NOMO-1 (cell line): ENCODE results near the gene CSNK1G2.

Source experiments
- DNase-seq, 2 experiments: peaks; one replicate each; lab custom pipeline; 2025; ENCODE audit not compliant: unreplicated experiment in 2 of 2; lab: John Stamatoyannopoulos, UW

Gene CSNK1G2

DNA sequence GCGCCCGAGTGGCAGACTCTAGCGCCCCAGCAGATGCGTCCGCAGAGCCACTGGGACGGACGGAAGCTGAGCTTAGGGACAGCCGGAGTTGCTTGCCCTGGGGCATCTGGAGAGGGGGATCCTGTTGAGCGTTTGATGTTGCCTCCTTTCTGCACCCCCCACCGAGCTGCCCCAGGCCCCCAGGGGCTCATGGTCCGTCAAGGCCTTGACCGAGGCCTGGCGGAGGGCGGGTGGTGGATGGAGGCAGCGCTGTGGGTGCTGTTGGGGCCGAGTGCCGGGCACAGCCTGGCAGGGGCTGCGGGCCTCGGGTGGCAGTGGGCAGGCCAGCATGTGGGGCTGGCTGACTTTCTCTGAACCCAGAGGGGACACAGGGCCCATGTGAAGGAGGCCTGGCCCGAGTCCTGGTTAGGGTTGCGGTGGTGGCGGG is 2.7 kb downstream of the CSNK1G2 start:
- no peak for DNase-seq

DNA sequence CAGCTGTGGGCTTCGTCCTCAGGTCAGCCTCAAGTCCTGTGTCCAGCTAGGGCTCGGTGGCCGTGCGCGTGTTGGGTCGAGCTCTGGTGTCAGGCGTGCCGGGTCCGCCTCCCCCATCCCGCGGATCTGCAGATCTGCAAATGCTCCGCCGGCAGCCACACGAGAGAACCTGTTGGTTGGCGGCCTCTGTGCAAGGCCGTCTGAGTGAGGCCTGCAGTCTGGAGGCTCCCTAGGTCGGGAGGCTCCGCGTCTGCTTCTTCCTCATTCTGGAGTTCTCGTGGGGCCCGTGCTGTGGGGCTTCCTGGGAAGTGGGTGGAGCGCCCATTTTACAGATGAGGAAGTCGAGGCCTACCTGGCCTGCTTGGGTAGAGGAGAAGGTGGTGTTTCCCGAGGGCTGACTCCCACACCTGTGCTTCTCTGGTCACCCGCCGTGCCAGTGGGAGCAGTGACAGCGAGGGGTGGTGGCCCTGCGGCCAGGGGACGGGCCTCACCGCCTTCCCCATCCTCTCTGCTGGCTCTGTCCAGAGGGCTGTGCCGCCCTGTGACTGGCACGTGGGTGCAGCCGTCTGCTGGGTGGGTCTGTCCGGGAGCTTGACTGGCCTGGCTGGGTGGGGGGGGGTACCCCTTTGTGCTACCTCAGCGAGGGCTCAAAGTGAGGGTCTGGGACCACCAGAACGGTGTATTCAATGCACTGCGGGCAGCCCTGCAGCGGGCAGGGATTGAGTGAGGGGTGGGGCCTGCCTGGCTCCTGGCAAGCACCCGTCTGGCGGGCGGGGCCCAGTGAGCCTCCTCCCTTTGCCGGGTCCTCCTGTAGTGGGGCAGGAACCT is 3.3 kb downstream of the CSNK1G2 start:
- peak in 1 of 2 experiments; percentile 17 for DNase-seq

DNA sequence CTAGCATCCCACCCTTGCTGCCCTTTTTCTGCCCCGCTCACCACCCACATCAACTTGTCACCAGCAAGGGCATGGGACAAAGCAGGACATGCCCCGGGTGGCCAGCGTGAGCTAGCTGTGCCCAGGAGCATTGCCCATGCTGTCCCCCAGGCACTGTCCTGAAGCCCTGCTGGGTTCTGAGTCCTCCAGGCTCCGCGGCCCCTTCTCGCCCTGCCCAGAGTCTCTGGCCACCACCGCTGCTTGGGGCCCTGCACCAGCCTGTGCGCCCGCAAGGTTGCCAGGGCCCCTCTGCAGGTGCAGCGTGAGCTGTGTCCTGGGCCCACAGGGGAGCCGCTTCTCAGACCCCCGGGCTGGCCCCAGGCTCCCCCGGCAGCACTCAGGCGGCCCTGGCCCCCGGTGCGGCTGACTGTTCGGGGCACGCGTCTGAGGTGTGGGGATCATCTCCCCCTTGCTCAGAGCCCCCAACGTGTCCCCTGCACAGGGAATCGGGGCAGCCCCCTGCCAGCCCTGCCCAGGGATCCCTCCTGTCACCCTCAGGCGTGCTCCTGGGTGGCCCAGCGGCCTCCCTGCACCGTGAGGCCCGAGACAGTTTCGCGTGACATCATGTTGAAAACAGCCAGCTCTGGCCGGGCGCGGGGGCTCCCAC is 4.1 kb downstream of the CSNK1G2 start:
- DNase-seq = no peak

DNA sequence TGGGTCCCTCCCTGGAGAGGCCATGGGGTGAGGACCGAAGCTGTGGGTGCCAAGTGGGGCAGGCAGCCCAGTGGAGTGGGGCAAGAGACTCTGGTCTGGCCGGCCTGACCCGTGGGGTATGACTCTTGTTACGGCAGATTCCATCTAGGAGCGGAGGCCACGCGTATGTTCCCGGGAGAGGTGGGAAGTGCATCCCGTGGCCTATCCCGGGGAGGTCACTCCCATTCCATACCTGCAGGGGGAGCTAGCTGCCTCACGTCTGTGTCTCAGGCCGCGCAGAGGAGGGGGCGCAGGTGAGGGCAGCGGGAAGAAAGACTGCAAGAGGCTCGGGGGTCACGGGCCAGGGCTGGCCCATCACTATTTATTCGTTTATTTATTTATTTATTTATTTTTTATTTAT is 4.9 kb downstream of the CSNK1G2 start:
- DNase-seq = no peak

DNA sequence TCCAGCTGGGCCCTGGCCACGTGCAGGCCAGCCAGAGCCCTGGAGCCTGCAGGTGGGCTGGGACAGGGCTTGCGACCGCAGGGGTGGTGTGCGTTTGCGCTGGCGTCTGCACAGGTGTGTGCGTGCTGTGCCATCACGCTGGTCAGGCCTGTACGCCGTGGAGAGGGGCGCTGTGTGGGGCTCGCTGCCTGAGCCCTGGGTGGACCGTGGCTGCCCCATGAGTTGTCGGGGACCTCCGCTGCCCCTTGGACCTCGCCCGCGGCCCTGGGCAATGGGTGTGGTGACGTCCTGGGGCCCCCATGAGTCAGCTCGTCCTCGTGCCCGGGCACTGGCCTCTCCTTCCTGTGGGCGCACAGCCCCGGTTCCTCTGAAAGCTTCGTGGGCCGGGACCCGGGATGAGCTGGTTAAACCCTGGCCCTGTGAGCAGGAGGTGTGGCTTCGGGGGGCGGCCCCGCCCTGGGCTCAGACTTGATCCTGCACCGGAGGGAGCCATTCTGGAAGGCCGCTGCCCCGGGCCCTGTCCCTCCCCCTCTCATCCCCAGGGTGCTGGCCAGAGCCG is 6.8 kb downstream of the CSNK1G2 start:
- DNase-seq = no peak

DNA sequence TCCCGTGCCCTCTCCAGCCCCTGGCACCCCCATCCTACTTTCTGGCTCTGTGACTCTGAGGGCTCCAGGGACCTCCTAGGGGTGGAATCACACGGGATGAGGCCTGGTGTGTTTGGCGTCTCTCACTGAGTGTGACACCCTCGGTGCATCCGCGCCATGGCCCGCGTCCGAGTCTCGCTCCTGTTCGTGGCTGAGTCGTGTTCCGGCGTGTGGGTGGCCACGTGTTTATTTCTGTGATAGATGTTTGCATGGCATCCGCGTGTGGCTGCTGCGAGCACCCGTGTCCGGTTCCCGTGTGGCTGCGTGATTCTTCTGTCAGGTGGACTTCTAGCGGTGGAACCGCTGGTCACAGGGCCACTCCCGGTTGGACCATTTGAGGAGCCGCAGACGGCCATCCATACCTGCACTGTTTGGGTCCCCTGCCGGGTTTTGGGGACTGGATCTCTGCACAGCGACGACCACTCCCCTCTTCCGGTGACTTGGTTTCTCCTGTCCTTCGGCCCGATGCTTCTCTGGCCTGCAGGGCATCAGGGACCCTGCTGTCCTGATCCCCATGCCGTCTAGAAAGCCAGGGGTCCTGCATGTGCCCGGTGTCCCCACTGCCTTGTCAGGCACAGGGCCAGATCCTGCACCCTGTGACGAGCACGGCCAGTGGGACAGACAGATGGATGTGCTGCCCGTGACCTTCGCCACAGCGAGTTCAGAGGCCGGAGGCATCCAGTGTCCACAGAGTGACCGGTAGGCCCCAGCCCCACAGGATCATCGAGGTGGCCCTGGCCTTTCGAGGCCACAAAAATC is 8.5 kb downstream of the CSNK1G2 start:
- no peak for DNase-seq

DNA sequence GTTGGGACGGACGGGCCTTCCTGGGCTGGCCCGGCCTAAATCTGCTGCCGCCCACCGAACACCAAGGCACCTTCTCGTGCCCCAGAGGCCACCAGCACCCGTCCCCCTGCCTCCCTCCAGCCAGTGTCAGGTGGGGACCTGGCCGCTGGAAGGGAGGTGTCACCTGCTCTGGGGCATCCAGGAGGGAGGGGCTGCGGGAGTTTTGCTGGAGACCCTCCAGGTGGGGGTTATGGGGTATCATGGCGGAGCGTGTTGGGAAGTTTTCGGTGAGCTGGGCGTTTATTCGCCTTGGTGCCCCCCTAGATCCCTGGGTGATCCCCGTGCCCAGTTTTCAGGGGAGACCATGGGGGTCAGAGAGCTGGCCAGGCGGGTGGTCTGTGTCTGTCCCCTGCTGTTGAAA is 9.7 kb downstream of the CSNK1G2 start:
- no peak for DNase-seq

DNA sequence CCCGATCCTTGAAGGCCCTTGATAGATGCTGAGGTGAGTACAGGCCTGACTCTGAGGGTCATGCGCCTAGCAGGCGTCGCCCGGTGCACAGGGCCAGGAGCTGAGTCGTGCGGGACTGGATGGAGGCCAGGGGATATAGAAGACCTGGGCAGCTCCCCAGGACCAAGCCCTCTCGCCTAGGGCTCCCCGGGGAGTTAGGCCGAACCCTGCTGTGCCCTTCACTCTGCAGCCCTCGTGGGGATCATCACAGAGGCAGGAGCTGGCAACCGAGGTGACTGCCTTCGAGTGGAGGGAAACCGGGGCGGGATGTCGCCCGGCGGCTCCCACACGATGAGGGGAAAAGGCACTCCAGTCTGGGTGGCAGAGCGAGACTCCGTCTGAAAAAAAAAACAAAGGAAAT is 11.7 kb downstream of the CSNK1G2 start:
- no peak for DNase-seq

DNA sequence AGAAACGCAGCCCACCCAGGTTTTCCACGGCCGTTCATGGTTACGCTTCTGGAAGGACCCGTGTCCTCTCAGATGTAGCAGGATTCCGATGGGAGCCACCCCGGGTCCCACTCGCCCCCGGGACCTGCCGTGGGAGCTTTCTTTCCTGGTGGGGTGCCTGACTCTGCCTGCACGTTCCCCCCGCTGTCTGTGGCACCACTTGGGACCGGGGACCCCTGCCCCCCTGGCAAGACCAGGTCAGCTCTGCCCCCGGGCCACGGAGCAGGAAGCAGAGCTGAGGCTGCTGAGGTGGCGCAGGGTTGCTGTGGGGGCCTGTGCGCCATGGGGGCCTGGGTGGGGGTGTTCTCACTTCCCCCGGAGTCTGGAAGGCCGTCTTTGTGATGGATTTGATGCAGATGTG is 12.1 kb downstream of the CSNK1G2 start:
- no peak for DNase-seq

DNA sequence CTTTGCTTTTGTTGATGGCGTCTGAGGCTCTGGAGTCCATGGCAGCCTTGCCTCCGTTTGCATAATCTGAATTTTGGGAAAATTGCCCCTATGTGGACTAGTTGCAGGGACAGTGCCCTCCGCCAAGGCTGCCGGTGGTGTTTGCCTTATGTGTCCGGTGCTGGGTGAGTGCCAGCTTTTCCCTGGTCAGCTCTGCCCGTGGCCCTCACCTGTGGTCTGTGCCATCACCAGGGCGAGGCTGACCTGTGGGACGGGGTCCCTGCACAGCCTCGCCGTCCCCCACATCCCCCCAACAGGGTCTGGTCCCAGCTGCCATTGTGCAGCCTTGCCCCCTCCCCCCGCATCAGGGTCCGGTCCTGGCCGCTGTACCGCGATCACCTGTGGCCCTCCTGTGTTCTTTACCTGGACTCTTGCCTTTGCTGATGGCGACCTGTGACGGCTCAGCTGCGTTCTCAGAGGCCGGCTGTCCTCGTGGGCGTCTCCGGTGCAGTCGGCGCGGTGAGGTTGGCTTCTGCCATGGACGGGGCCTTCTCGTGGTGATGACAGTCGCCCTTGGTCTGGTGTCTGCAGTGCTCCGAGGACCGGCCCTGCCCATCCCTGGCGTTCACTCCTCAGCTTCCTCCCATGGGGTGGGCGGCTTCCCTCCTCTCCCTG is 12.6 kb downstream of the CSNK1G2 start:
- no peak for DNase-seq

DNA sequence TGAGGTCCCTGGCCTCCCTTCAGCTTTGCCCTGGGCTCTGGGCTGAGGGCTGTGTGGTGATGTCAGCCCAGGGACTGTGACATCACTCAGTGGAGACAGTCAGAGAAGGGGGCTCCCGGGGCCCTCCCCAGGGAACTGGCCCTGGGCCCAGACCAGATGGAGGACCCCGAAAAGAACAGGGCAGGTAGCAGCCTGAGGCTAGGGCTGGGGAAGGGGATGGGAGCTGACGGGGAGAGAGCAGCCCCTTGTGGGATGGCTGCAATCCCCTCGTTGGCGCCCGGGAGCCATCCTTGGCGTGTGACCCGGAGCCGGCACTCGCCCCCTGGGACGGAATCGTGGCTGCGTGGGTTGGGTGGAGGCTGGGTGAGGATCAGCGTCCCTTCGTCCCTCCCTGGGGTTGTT is 13.6 kb downstream of the CSNK1G2 start:
- no peak for DNase-seq

DNA sequence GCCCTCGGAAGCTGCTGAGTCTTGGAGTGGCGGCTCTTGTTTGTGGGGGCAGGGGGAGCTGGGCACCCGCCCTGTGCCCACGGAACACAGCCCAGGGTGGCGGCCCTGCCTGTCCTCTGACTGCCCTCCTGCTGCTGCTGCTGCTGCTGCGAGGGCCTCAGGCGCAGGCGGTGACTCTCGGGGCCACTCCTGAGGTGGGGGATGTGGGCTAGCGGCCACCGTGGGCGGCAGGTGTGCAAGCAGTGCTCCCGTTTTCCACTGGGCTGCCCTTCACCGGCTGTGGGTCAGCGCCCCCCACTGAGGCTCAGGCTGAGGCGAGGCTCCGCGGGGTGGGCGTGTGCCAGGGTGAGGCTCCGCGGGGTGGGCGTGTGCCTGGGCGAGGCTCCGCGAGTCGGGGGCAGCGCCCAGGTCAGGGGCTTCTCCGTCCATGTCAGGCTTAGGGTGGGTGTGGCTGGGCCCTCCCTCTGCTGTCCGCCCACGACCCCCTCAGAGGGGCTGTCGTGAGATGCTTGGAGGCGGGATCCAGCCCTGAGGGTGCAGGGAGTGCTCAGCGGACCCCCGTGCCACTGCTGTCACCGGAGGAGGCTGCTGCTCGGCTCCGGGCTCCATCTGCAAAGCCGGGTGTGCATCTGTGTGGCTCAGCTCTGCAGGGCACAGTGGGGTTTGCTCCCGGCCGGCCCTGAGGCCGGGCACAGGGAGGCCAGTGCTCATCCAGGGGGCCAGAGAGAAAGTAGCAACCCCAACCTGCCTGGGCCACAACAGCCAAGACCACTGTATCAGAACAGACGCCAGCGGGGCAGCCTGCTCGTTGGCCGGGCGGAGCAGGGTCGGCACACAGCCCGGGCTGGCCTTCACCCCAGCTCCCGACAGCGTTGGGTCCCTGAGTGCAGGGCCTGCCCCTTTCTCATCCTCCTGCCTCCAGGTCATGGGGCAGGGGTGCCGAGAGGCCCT is 14.5 kb downstream of the CSNK1G2 start:
- no peak for DNase-seq

DNA sequence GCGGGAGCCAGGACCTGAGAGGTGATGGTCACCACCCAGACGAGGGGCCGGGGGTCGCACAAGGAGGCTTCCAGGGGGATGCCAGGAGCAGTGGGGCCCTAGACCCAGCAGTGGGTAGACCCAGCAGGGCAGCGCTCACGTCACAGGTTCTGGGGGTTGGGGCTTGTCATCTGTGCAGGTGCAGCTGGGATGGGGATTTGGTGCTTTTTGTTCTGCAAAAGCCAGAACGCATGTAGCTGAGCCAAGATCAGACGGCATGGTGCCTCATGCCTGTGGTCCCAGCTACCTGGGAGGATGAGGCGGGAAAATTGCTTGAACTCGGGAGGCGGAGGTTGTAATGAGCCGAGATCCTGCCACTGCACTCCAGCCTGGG is 15.1 kb downstream of the CSNK1G2 start:
- no peak for DNase-seq

DNA sequence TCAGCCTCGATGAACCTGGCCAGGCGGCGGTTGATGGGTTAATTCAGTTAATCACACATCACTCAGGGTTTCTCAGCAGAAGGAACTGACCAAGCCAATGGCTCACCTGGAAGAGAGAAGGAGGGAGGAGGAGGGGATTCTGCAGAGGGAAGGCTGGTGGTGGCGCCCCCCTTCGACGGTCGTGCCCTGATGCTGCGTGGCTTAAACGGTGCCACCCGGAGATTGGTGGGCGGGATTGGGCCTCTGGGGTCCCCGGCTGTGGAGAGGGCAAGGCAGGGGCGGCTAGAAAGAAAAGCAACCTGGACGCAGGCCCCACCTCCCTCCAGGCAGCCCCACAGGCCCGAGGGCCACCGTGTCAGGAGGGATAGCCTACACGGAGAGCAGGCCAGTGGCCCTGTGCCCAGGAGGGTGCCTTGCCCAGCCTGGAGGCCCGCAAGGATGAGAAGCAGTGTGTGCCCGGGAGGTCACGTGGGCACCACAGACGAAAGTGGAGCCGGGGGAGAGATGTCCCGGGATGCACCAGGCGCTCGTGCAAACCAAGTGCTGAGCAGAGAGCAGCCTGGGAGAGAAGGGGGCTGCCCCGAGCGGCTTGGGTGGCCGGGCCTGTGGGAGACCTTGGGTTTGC is 16.0 kb downstream of the CSNK1G2 start:
- DNase-seq = no peak

DNA sequence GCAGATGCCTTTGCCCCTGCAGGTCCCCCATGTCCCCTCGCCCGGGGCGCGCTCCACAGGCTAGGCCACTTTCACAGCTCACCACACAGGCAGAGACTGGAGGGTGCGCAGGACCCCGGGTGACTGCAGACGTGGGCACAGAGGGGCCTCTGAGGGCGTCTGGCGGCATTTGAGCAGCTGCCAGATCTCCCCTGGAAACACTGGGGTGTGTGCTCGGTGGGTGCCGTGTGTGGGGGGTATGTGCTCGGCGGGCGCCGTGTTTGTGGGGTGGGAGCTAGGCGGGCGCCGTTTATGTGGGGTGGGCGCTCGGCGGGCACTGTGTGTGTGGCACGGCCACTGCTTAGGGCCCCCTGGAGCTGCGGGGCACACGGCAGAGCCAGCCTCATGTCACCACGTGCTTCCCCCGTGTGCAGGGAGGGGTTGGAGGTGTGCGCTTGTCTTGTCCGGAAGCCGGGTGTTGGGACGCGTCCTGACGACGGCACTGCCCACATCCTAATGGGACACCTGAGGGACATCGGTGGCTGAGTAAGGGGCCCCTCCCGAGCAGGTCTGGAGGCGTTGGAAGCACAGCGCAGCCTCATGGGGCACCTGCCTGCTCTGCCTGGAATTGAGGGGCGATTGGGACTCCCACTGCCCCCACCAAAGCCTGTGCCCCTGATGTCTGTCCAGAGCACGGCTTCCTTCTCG is 16.7 kb downstream of the CSNK1G2 start:
- no peak for DNase-seq

DNA sequence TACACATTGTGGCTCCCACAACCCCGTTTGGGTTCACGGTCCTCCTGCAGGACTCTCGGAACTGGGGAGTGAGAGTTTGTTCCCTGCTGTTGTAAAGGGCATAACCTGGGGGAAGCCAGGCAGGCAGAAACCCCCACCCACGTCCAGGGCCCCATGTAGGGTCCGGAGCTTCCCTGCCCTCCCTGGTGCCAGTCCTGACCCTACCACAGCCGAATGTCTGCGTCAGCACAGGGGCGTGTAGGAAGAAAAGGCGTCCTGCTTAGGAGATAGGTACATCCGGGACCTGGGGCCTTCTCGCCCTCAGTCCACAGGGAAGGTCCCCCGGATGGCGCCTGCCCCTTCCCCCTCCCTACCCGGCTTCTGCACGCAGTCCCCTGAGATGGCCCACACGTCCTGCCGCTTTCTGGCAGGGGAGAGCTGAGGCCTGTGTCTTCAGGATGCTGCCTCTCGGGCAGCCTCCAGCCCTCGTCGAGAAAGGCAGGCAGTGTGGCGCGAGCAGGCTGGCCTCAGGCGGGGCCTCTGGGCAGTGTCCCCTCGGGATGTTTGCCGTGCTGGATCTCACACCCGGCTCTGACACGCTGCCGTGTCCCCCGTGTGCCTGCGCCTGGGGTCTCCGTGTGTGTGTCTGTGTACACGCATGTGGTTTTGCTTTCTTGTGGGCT is 19.1 kb downstream of the CSNK1G2 start:
- no peak for DNase-seq

DNA sequence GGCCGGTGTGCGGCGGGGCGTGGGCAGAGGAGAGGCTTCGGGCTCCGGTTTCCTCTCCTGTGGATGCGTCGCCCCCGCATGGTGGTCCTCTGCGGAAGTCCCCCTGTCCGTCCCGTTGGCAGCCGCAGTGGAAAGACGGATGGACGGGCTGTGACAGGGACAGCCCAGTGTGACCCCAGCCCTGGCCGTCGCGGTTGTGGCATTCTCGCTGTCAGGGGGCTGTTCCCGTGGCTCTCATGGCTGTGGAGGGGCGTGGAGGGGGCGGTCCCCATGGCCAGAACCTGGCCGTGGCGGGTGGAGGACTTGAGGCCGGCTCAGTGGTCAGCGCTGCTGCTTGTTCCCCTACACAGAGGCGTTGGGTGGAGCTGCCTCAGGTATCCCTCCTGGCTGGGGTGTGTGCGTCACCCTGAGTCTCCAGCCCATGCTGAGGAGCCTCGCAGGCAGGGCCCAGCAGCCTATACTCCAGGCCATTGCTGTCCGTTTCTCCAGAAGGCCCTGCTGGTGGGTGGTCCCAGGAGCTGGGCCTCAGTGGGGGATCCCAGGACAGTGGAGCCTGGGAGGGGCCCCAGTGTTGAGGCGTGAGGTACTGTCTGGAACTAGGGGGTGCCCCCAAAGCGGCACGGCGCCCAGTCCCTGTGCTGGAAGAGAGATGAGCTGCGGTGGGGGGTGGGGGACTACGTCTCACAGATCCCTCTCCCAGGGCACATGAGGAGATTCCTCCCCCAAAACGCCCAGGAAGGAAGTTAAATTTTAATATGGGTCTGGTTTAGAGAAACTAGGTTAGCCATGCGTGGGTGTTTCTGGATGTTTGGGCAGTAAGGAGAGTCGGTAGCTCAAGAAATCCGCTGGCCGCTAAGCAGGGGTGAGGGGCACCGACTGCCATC is 20.3 kb downstream of the CSNK1G2 start:
- DNase-seq = no peak
